ENCODE measurements around the gene INAFM1. TPM values are rescaled to one million over a fixed set of nuclear protein-coding genes. Genes with fewer than 3 reads are reported as not detected.

INAFM1 gene
- total and polyA plus RNA-seq, 10 donors = 3.9 to 19.8 (median 12.1) TPM

- H3K27me3 ChIP-seq (replicated peaks in 1 of 7) = no peaks in the 10 kb centered on the region
- H3K4me1 ChIP-seq = peaks cover 14 to 51% (median 39%) of the 10 kb centered on the region in 6 donors
- TF ChIP-seq POLR2A (IDR thresholded peaks at IDR 0.05) = peak; percentile 23 to 54 (median 31)
- peak; percentile 96 to 99 (median 98) for TF ChIP-seq POLR2AphosphoS5 (IDR thresholded peaks at IDR 0.05)
- TF ChIP-seq, protein P1, sequence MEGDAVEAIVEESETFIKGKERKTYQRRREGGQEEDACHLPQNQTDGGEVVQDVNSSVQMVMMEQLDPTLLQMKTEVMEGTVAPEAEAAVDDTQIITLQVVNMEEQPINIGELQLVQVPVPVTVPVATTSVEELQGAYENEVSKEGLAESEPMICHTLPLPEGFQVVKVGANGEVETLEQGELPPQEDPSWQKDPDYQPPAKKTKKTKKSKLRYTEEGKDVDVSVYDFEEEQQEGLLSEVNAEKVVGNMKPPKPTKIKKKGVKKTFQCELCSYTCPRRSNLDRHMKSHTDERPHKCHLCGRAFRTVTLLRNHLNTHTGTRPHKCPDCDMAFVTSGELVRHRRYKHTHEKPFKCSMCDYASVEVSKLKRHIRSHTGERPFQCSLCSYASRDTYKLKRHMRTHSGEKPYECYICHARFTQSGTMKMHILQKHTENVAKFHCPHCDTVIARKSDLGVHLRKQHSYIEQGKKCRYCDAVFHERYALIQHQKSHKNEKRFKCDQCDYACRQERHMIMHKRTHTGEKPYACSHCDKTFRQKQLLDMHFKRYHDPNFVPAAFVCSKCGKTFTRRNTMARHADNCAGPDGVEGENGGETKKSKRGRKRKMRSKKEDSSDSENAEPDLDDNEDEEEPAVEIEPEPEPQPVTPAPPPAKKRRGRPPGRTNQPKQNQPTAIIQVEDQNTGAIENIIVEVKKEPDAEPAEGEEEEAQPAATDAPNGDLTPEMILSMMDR (IDR thresholded peaks at IDR 0.05 in 8 of 11, conservative IDR thresholded peaks at IDR 0.05 in 3 of 11) = peak in 1 of 11 experiments; percentile 7
- H3K36me3 ChIP-seq = peaks cover 0 to 30% (median 28%) of the 10 kb centered on the region in 6 donors
- intact Hi-C loops (cut with DNase I; ENCODE audit: low total_unique reads) = no loop called here
- WGBS, 5 donors = 17 to 38% (median 21%) methylated on average over 37 to 60 of the region's 60 CpGs
- peak within 1 kb of the TSS; percentile 33 to 77 (median 44) for H3K4me3 ChIP-seq
- peak within 1 kb of the TSS; percentile 82 to 98 (median 92) for H3K27ac ChIP-seq
- DNase-seq = peak; percentile 99
- no peaks in the 10 kb centered on the region for H3K9me3 ChIP-seq
Measured at GRCh38 chr19:47255879-47256692, 18.6 kb upstream of the INAFM1 start, which contains the start of gene CCDC9. Gene CCDC9, plus strand, starts transcription at chr19:47256525. Its CDS starts 1,876 bp downstream, at chr19:47258401.

GRCh38 chr19:47256693-47257410 lies 17.8 kb upstream of the INAFM1 start:
- H3K4me1 ChIP-seq = peaks cover 14 to 56% (median 41%) of the 10 kb centered on the region in 6 donors
- intact Hi-C loops (cut with DNase I; ENCODE audit: low total_unique reads) = no loop called here
- DNase-seq = peak; percentile 100
- H3K27ac ChIP-seq = peak overlapping the region; percentile 82 to 98 (median 92)
- peak in 2 of 3 donors; percentile 64 to 77 for TF ChIP-seq POLR2AphosphoS5 (IDR thresholded peaks at IDR 0.05)
- no peak for TF ChIP-seq POLR2A (IDR thresholded peaks at IDR 0.05)
- TF ChIP-seq, protein P1 (IDR thresholded peaks at IDR 0.05 in 8 of 11, conservative IDR thresholded peaks at IDR 0.05 in 3 of 11) = no peak
- peak overlapping the region; percentile 33 to 77 (median 44) for H3K4me3 ChIP-seq
- H3K9me3 ChIP-seq = no peaks in the 10 kb centered on the region
- 0 to 2% (median 0%) methylated on average over 21 to 52 of the region's 52 CpGs for WGBS, 5 donors
- no peaks in the 10 kb centered on the region for H3K27me3 ChIP-seq (replicated peaks in 1 of 7)
- H3K36me3 ChIP-seq = peaks cover 0 to 38% (median 34%) of the 10 kb centered on the region in 6 donors

DNA sequence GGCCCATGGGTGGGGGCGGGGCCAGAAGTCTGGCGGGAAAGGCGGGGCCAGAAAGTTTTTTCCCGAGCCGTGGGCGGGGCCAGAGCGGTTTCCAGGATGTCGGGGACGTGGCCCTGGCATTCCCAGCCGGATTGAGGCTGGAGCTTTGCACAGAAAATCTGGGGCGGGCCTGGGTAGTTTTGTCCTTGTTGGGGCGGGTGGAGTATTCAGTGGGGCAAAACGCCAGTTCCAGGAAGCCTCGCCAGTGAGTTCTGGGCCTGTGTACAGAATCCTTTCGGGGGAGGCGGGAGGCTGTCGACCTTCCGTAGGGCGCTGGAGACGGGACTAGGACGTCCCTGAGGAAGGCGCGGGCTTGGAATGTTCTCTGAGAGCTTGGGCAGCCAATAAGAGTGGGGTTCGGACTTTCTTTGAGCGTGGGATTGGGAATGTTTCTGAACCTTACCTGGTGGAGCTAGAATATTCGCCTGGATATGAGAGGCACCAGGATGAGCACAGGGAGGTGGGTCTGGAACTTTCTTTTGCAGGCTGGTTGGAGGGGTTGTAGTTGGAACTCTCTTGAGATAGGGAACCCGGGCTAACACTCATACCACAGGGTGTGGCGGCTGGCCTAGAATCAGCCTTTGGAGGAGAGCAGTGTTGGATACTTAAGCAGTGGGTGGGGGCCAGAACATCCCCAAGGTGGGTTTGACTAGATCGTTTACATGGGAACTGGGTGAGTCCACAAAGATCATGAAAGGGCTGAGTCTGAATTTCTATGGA lies 17.1 kb upstream of the INAFM1 start:
- DNase-seq = peak; percentile 77
- intact Hi-C loops (cut with DNase I; ENCODE audit: low total_unique reads) = no loop called here
- peak overlapping the region; percentile 46 to 98 (median 92) for H3K27ac ChIP-seq
- H3K9me3 ChIP-seq = no peaks in the 10 kb centered on the region
- H3K27me3 ChIP-seq (replicated peaks in 1 of 7) = no peaks in the 10 kb centered on the region
- H3K4me1 ChIP-seq = peaks cover 14 to 64% (median 44%) of the 10 kb centered on the region in 6 donors
- TF ChIP-seq, protein P1 (IDR thresholded peaks at IDR 0.05 in 8 of 11, conservative IDR thresholded peaks at IDR 0.05 in 3 of 11) = no peak
- peak; percentile 5 to 67 (median 48) for TF ChIP-seq POLR2AphosphoS5 (IDR thresholded peaks at IDR 0.05)
- peak in 1 of 3 donors; percentile 5 for TF ChIP-seq POLR2A (IDR thresholded peaks at IDR 0.05)
- H3K36me3 ChIP-seq = peaks cover 0 to 45% (median 39%) of the 10 kb centered on the region in 6 donors
- H3K4me3 ChIP-seq = peak overlapping the region; percentile 33 to 77 (median 44)
- WGBS, 5 donors = 8 to 15% (median 10%) methylated on average over 23 to 29 of the region's 29 CpGs

Data from spleen (tissue), 11 donors.